Type B pancreatic cell (in vitro differentiated cells): Measurements from ENCODE around the gene TRIM6. TPM values are rescaled to one million over a fixed set of nuclear protein-coding genes. Genes with fewer than 3 reads are reported as not detected.

Source experiments
- DNase-seq: peaks from one replicate; pipeline ENCODE4 v3.0.0; 2021; ENCODE audit warnings: mixed read lengths; ENCODE audit not compliant: unreplicated experiment; ENCODE audit errors: extremely low spot score
- H3K27ac Mint-ChIP-seq: 2 replicates; pipeline ENCODE4 v1.8.0; 2021; ENCODE audit warnings: mild to moderate bottlenecking, mixed read lengths
- H3K27me3 Mint-ChIP-seq: 2 replicates; pipeline ENCODE4 v1.8.0; 2021; ENCODE audit warnings: mixed read lengths
- H3K36me3 Mint-ChIP-seq: 2 replicates; pipeline ENCODE4 v1.8.0; 2021; ENCODE audit warnings: mixed read lengths
- H3K4me1 Mint-ChIP-seq: one replicate; pipeline ENCODE4 v1.8.0; 2021; ENCODE audit warnings: mixed read lengths; ENCODE audit not compliant: unreplicated experiment
- H3K4me3 Mint-ChIP-seq: 2 replicates; pipeline ENCODE4 v1.8.0; 2021; ENCODE audit warnings: mild to moderate bottlenecking, mixed read lengths
- H3K9me3 Mint-ChIP-seq: 2 replicates; pipeline ENCODE4 v1.8.0; 2021; ENCODE audit warnings: mixed read lengths
- total RNA-seq: library from RNA; stranded (reverse); gene quantifications from 2 replicates; pipeline ENCODE4 v1.2.1, GENCODE V29; 2021; ENCODE audit warnings: low replicate concordance
- TF ChIP-seq, protein P1 (sequence below): fragments of 200-600 bp; sonication (generic); conservative IDR thresholded peaks from 2 replicates; pipeline ENCODE4 v1.5.0; 2021; ENCODE audit warnings: antibody characterized with exemption, mild to moderate bottlenecking

The TRIM6 gene
- total RNA-seq, 1 donor from 2014 or later: 7.5 TPM

DNA sequence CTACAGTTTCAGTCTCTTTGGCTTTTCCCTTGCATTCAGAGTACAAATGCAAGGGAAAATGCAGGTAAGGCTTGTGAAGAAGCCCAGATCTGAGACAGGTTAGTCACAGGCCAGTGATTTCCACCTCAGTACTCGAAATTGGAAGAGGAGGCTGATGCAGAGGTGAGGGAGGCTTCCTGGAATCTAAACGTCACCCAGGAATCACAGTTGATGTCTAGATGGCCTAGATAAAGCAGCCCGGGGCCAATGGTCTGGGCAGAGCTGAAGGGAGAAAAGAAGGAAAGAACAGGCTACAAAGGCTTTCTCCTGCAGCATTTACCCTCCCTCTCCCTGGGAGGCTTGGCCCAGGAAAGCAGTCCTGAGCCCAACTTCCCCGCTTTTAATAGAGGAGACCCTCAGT, 8.5 kb downstream of the TRIM6 start:
- Mint-ChIP-seq H3K9me3 (no peaks in the 10 kb centered on the region), H3K4me3 (no peak overlapping the region), H3K27me3 (no peaks in the 10 kb centered on the region), H3K27ac (no peak overlapping the region), H3K4me1 (no peaks in the 10 kb centered on the region), H3K36me3 (peaks cover 9% of the 10 kb centered on the region)
- DNase-seq: no peak
- TF ChIP-seq, protein P1, sequence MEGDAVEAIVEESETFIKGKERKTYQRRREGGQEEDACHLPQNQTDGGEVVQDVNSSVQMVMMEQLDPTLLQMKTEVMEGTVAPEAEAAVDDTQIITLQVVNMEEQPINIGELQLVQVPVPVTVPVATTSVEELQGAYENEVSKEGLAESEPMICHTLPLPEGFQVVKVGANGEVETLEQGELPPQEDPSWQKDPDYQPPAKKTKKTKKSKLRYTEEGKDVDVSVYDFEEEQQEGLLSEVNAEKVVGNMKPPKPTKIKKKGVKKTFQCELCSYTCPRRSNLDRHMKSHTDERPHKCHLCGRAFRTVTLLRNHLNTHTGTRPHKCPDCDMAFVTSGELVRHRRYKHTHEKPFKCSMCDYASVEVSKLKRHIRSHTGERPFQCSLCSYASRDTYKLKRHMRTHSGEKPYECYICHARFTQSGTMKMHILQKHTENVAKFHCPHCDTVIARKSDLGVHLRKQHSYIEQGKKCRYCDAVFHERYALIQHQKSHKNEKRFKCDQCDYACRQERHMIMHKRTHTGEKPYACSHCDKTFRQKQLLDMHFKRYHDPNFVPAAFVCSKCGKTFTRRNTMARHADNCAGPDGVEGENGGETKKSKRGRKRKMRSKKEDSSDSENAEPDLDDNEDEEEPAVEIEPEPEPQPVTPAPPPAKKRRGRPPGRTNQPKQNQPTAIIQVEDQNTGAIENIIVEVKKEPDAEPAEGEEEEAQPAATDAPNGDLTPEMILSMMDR: no peak

DNA sequence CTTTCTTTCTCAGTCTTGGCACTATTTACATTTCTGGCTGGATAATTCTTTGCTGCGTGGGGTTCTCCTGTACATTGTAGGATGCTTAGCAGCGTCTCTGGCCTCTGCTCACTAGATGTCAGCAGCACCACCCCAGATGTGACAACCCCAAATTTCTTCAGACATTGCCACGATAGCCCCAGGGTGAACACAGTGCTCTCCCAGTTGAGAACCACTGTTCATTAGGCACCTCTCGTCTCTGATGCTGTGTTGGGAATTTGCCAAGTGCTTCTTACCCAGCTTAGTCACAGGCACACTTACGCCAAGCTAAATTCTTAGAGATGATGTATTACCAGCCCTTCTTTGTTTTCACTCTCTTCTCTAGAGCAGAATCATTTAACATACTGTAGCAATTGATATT, 9.4 kb downstream of the TRIM6 start:
- Mint-ChIP-seq H3K36me3 (peaks cover 15% of the 10 kb centered on the region), H3K4me1 (no peaks in the 10 kb centered on the region), H3K27me3 (no peaks in the 10 kb centered on the region), H3K9me3 (no peaks in the 10 kb centered on the region), H3K4me3 (no peak overlapping the region), H3K27ac (no peak overlapping the region)
- TF ChIP-seq, protein P1: no peak
- DNase-seq: no peak

GRCh38 chr11:5608808-5609207, 12.4 kb downstream of the TRIM6 start:
- Mint-ChIP-seq H3K27ac (no peak overlapping the region), H3K27me3 (no peaks in the 10 kb centered on the region), H3K36me3 (peaks cover 15% of the 10 kb centered on the region), H3K4me1 (no peaks in the 10 kb centered on the region), H3K4me3 (no peak overlapping the region), H3K9me3 (no peaks in the 10 kb centered on the region)
- TF ChIP-seq, protein P1: no peak
- DNase-seq: no peak

DNA sequence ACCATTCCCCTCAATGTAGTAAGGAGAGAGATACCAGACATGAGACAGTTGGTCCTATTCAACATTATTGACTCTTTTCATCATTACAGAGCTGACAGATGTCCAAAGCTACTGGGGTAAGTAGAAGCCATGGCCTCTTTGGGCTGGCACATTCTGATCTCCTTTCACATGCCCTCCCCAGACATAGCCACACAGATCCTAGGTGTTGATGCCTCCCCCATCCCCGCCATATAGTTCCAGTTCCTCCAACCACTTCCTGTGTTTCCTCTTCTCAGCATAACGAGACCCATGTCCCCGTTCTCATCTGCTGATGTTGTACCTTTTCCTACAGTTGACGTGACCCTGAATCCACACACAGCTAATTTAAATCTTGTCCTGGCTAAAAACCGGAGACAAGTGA, 14.0 kb downstream of the TRIM6 start:
- Mint-ChIP-seq H3K27ac (no peak overlapping the region), H3K4me1 (no peaks in the 10 kb centered on the region), H3K36me3 (peaks cover 15% of the 10 kb centered on the region), H3K9me3 (no peaks in the 10 kb centered on the region), H3K4me3 (no peak overlapping the region), H3K27me3 (no peaks in the 10 kb centered on the region)
- no peak for DNase-seq
- TF ChIP-seq, protein P1: no peak

GRCh38 chr11:5611627-5612026, 15.2 kb downstream of the TRIM6 start:
- DNase-seq: no peak
- H3K4me3 Mint-ChIP-seq: no peak overlapping the region
- H3K4me1 Mint-ChIP-seq: no peaks in the 10 kb centered on the region
- no peak overlapping the region for H3K27ac Mint-ChIP-seq
- TF ChIP-seq, protein P1: no peak
- peaks cover 11% of the 10 kb centered on the region for H3K36me3 Mint-ChIP-seq
- H3K27me3 Mint-ChIP-seq: no peaks in the 10 kb centered on the region
- H3K9me3 Mint-ChIP-seq: no peaks in the 10 kb centered on the region

GRCh38 chr11:5618807-5619206, 22.4 kb downstream of the TRIM6 start:
- no peaks in the 10 kb centered on the region for H3K36me3 Mint-ChIP-seq
- DNase-seq: no peak
- peaks cover 13% of the 10 kb centered on the region for H3K4me1 Mint-ChIP-seq
- H3K27ac Mint-ChIP-seq: no peak overlapping the region
- TF ChIP-seq, protein P1: no peak
- no peaks in the 10 kb centered on the region for H3K27me3 Mint-ChIP-seq
- no peak overlapping the region for H3K4me3 Mint-ChIP-seq
- peaks cover 5% of the 10 kb centered on the region for H3K9me3 Mint-ChIP-seq
